Mononuclear cell (primary cell): ENCODE data around the gene ARL6IP5. TPM values are rescaled to one million over a fixed set of nuclear protein-coding genes. Genes with fewer than 3 reads are reported as not detected.

Experiments
- H3K27me3 ChIP-seq: 2 replicates; pipeline ENCODE4 v1.6.0; 2011; ENCODE audit warnings: low read length, control low read depth; ENCODE audit not compliant: insufficient read depth
- H3K4me1 ChIP-seq: 2 replicates; pipeline ENCODE4 v1.5.1; 2011; ENCODE audit warnings: mild to moderate bottlenecking, low read length, control low read depth; ENCODE audit not compliant: insufficient read depth
- H3K4me3 ChIP-seq: 2 replicates; pipeline ENCODE4 v1.5.1; 2011; ENCODE audit warnings: mild to moderate bottlenecking, low read length, moderate library complexity
- H3K9me3 ChIP-seq: 2 replicates; pipeline ENCODE4 v1.5.1; 2011; ENCODE audit warnings: low read depth, mild to moderate bottlenecking, control low read depth, low read length
- total RNA-seq: library from RNA; depleted of rRNA; stranded (reverse); fragments of >200 nt; gene quantifications from one replicate; pipeline ENCODE4 v1.2.3, GENCODE V29; 2012

ARL6IP5 gene
- total RNA-seq, 1 donor: 72.2 TPM

DNA sequence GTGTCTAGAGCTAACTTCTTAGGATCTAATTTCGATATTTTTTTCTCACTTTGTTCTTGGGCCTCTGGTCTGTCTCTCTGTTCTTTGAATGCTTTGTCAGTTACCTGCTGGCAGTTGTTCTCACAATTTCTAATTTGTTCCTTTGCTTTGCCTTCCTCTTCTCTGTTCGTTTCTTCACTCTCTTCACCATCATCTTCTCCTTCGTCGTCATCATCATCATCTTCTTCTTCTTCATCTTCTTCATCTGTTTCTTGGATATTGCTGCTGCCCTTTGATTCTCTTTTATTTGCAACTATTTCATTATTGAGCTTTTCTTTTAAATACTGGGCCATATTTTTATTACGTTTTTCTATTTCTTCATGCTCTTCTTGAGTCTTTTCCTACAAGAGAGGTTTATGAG, 34.9 kb downstream of the ARL6IP5 start:
- no peaks in the 10 kb centered on the region for H3K4me1 ChIP-seq
- no peaks in the 10 kb centered on the region for H3K27me3 ChIP-seq
- H3K4me3 ChIP-seq: no peak overlapping the region
- no peaks in the 10 kb centered on the region for H3K9me3 ChIP-seq

DNA sequence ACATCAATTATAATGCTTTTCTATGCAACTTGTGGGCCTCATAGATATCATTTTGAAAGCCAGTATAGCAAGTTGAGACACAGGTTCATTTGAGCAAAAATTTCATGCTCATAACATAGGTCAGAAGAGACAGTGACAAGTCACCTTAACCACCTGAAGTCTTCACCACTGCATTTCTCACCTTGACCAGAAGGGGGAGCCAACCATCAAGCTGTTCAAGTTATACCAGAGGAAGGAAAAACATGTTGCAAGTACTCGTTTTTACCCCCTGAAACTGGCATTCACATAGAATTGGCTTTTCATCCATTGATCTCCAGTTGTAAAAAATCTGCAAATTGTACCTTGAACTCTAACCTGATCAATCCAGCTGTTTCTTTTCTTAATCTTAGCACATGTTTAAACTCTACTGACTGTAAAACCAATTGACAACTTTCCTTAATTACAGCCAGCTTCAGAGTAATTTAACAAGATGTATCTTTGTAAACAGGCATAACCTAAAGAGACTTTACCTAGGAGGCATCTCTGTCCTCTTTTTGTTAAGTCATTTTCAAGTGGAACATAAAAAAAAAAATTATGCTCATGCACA, 36.2 kb downstream of the ARL6IP5 start:
- Histone ChIP-seq H3K4me3 (no peak overlapping the region), H3K9me3 (no peaks in the 10 kb centered on the region), H3K4me1 (no peaks in the 10 kb centered on the region), H3K27me3 (no peaks in the 10 kb centered on the region)

DNA sequence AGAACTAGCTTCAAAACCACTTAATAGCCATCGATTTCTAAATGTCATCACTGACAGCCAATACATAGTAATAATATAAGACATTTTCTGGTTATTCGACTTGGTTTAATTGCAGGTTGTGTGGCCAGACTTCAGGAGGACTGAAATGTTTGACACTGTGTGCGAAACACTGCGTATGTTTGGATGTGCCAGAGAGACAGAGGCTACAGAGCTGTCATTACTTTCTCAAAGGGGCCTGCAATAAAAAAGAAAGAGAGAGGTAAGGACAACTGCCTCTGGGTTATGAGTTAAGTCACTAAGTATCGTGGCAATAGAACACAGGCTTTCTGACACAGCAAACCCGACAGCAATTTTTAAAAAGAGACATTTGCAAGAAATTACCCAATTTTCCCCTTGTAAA, 36.8 kb downstream of the ARL6IP5 start:
- H3K4me3 ChIP-seq: no peak overlapping the region
- H3K27me3 ChIP-seq: no peaks in the 10 kb centered on the region
- H3K9me3 ChIP-seq: no peaks in the 10 kb centered on the region
- H3K4me1 ChIP-seq: no peaks in the 10 kb centered on the region

DNA sequence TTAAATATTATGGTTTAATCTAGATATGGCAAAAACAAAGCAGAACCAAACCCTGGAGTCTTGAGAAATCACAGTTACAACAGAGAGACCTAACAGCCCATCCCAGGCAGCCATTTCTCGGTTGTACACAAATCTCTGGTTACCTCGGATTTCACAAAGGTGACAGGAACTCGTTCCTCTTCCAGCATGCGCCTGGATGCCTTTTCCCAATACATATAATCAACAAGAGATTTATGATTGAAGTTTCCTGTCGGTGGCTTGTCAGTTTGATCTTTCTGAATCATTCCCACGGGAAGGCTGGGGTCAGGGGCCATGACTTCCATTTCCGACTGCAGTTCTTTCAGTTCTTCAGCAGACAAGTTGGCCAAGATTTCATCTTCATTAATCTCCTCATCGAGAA, 37.2 kb downstream of the ARL6IP5 start:
- H3K9me3 ChIP-seq: no peaks in the 10 kb centered on the region
- no peaks in the 10 kb centered on the region for H3K27me3 ChIP-seq
- no peaks in the 10 kb centered on the region for H3K4me1 ChIP-seq
- no peak overlapping the region for H3K4me3 ChIP-seq

DNA sequence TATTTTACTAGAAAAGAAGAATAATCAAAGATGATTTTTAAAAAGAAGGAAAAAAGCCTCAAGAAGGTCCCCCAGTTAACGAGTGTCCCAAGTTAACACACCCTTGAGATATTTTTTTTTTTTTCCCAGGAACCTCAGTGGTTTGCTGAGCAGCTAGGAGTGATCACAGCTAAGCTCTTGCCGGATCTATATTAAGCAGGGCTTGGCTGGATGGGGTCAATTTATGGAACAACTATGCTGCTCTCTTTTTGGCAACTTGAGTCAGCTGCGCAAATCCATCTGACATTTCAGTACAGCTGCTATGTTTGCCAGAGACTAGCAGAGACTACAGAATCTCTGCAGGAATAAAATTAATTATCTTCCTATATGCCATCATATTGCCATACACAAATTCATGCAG, 37.7 kb downstream of the ARL6IP5 start, which contains the start of gene LMOD3:
Gene LMOD3 (minus strand): TSS at position 193 of the 400 bp plus-strand sequence. CDS start 209 bp downstream, outside the sequence.
- Histone ChIP-seq H3K4me3 (no peak within 1 kb of the TSS), H3K4me1 (no peaks in the 10 kb centered on the region), H3K9me3 (no peaks in the 10 kb centered on the region), H3K27me3 (no peaks in the 10 kb centered on the region)

DNA sequence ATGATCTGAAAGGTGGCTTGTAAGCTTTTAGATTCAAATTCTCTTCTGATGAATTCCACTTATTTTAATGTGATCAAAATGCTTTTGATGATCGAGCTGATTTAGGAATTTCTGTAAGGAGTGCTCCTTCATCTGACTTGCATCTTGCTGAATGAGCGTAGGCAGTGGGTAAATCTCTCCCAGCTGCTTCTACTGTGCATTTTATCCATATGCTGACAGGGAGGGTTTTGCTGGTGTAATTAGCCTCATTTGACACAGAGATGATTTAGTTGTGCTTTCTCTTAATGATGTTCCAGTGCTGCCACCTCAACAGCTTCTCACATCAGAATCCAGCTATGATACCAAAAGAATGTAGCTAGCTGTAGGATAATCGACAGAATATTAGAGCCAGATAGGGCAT, 41.5 kb downstream of the ARL6IP5 start:
- no peak overlapping the region for H3K4me3 ChIP-seq
- no peaks in the 10 kb centered on the region for H3K9me3 ChIP-seq
- no peaks in the 10 kb centered on the region for H3K4me1 ChIP-seq
- no peaks in the 10 kb centered on the region for H3K27me3 ChIP-seq

DNA sequence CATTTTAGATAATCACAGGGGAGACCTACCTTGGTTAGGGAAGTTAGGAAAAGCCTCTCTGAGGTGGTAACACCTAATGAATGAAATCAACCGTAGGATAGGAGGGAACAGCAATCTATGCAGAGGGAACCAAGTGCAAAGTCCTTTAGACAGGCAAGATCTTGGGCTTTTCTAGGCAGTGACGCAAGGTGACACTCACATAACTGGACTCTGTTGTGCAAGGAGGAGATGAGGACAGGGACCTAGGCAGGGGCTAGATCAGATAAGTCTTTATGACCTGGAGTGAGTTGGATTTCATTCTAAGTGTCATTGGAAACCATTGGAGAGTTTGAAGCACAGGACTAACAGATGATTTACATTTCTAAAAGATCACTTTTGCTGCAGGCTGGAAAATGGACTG, 42.3 kb downstream of the ARL6IP5 start:
- H3K4me3 ChIP-seq: no peak overlapping the region
- no peaks in the 10 kb centered on the region for H3K27me3 ChIP-seq
- no peaks in the 10 kb centered on the region for H3K9me3 ChIP-seq
- H3K4me1 ChIP-seq: no peaks in the 10 kb centered on the region

DNA sequence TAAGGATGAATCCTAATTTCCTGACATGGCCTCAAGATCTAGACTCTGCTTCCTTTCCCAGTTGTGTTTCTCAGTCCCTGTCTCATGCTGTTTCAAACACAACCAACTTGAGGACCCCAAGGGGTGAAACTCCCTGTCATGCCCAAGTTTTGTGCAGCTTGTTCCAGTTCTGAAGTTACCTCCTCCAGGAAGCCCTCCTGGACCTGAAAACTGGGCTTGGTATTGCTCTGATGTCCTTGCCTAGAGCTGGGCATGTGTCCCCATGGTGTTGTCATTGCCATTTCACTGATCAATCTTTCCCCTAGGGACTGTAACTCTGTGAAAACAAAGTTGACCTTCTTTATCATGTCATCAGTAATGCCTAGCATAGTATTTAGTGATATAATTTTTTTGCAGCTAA, 43.8 kb downstream of the ARL6IP5 start:
- no peak overlapping the region for H3K4me3 ChIP-seq
- no peaks in the 10 kb centered on the region for H3K4me1 ChIP-seq
- no peaks in the 10 kb centered on the region for H3K27me3 ChIP-seq
- no peaks in the 10 kb centered on the region for H3K9me3 ChIP-seq

DNA sequence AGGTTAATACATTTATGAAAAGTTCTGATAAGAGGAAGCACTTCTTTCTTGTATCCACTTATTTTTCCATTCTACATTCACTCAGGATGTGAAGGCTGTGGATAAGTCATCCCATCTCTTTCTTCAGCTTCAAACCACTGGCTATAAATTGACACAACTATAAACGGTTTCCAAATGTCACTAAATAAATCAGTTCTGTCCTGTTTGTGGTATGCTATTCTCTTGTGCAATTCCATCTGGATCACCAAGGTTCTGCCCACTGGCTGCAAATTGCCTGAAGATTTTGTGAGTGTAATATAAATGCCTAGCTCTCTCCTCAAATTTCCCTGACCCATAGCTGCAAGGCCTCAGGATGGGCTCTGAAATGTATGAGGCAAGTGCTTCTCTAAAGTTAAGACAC, 44.8 kb downstream of the ARL6IP5 start:
- H3K27me3 ChIP-seq: no peaks in the 10 kb centered on the region
- H3K9me3 ChIP-seq: no peaks in the 10 kb centered on the region
- H3K4me3 ChIP-seq: no peak overlapping the region
- H3K4me1 ChIP-seq: no peaks in the 10 kb centered on the region

DNA sequence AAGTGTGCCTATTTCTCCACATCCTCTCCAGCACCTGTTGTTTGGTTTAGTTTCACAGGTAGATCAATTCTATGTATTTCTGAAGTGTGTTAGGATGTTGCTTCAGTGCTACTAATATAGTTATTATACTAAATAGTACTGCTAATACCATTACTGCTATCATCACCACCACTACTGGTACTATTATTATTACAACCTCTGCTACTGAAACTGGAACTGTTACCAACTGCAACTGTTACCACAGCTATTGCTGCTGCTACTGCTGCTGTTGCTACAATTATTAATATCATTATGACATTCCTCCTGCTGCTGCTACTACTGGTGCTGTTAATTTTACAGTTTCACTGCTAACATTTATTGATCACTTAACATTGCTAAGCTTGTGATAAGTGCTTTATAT, 46.0 kb downstream of the ARL6IP5 start:
- H3K4me1 ChIP-seq: no peaks in the 10 kb centered on the region
- no peaks in the 10 kb centered on the region for H3K27me3 ChIP-seq
- no peaks in the 10 kb centered on the region for H3K9me3 ChIP-seq
- no peak overlapping the region for H3K4me3 ChIP-seq

DNA sequence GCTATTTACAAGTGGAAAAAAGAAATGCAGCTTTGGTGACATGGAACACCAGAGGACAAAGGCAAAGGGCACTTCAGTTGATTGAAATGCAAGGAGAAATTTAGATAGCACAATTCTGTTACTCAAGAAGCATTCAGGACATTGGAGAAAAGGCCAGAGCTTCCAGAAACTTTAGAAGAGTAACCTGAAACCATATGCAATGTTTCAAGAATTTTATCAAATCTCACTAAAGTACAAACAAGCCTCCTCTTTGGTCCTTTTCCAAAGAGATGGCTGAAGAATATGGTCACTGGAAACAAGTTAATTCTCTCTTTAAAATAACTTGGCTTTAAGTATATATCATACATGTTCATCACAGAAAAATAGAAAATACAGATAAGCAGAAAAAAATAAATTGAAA, 52.3 kb downstream of the ARL6IP5 start:
- Histone ChIP-seq H3K4me3 (no peak overlapping the region), H3K9me3 (no peaks in the 10 kb centered on the region), H3K4me1 (no peaks in the 10 kb centered on the region), H3K27me3 (no peaks in the 10 kb centered on the region)

DNA sequence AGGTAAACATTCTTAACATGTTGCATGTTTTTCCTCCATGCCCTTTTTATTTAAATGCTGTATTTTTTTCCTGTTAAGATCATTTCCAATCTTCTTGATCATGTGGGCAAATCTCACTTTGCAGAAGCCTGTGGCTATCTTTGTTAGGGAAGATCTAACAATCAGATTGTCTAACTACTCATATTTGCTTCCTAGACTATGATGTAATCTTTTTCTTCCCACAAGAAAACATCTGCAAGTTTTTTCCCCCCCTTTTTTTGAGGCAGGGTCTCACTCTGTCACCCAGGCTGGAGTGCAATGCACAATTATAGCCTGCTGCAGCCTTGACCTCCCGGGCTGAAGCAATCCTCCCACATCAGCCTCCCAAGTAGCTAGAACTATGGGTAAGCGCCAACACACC, 52.7 kb downstream of the ARL6IP5 start:
- H3K4me1 ChIP-seq: no peaks in the 10 kb centered on the region
- H3K4me3 ChIP-seq: no peak overlapping the region
- H3K9me3 ChIP-seq: no peaks in the 10 kb centered on the region
- H3K27me3 ChIP-seq: no peaks in the 10 kb centered on the region

DNA sequence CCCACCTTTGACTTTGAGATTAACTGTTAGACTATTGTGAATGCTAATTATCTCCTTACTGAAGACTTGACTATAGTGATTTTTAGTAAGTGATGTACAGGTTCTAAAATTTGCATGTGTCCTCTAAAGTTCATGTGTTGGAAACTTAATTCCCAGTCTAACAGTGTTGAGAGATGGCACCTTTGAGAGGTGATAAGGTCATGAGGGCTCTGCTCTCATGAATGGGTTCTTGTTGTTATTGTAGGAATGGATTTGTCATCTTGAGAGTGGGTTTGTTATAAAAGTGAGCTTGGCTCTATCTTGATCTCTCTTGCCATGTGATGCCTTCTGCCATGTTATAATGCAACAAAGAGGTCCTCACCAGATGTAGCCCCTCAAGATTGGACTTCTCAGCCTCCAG, 56.6 kb downstream of the ARL6IP5 start:
- H3K27me3 ChIP-seq: no peaks in the 10 kb centered on the region
- no peaks in the 10 kb centered on the region for H3K9me3 ChIP-seq
- no peaks in the 10 kb centered on the region for H3K4me1 ChIP-seq
- no peak overlapping the region for H3K4me3 ChIP-seq

DNA sequence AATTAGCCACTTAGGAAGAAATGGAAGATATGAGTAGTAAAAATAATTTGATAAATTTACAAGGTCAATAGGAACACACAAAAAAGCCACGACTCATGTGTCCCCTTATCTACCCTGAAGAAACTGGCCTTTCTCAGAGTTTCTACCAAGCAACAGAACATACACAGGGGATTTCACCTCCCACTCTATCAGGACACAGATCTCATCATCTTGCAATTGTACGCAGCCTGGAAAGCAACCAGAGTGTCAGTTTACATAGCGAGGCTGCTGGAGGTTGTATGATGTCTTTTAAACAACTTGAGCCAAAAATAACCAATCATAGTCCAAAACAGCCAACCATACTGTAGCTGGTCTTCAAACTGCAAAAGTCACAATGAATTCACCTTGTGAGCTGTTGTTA, 57.4 kb downstream of the ARL6IP5 start:
- Histone ChIP-seq H3K9me3 (no peaks in the 10 kb centered on the region), H3K4me1 (no peaks in the 10 kb centered on the region), H3K4me3 (no peak overlapping the region), H3K27me3 (no peaks in the 10 kb centered on the region)

DNA sequence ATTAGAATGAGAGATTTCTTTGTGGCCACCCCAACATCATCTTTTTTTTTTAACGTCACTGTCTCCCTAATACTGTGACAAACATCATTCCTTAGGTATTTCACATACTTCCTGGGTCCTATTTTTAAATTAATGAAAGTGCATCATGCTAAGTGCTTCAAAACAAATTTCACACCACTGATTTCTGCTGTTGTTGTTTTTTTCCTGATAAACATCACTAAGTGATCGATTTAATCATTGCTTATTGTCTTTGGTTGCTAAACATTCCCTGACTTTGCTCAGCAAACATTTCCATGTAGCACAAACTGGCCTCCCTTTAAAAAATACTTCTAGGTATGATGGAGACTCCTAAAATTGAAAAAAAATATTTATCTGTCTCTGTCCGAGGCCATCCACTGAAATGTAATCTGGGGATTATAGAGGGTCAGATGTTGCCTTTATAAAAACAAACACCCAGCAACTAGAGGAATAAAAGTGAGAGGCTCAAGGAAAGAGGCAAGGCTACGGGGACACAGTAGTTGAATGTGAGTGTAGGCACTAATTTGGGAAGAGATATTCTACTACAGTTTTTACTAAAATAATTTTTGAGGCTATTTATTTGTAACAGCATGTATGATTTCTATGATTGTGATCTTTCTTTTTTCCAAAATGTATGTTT, 58.2 kb downstream of the ARL6IP5 start:
- H3K4me3 ChIP-seq: no peak overlapping the region
- no peaks in the 10 kb centered on the region for H3K4me1 ChIP-seq
- no peaks in the 10 kb centered on the region for H3K9me3 ChIP-seq
- H3K27me3 ChIP-seq: no peaks in the 10 kb centered on the region

DNA sequence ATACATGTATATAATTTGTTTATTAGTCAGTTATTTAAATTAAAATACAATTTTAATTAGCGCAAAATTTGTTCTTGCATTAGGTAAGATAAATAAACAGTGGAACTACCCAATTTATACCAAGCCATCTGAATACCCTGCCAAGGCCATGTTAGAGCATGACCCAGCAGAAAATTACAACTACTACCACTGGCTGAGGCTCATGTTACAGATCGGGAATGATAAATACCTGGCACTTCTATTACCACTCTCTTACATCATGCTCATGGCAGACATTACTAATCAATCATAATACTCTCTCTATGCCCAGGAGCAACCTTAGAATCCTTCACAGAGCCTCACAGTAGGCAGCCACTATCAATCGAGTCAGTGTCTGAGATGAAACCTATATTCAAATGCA, 58.9 kb downstream of the ARL6IP5 start:
- no peaks in the 10 kb centered on the region for H3K27me3 ChIP-seq
- no peaks in the 10 kb centered on the region for H3K9me3 ChIP-seq
- H3K4me3 ChIP-seq: no peak overlapping the region
- H3K4me1 ChIP-seq: no peaks in the 10 kb centered on the region
